Anterior cingulate cortex (tissue), 58 donors: ENCODE data around the gene VILL.

Experiments
- DNase-seq, 58 donors: peaks; one replicate each; lab custom pipeline; 2025; lab: John Stamatoyannopoulos, UW

Gene VILL

GRCh38 chr3:37997791-37998370 is 7.3 kb downstream of the VILL start:
- no peak for DNase-seq

- DNase-seq, result no peak
Observed at GRCh38 chr3:37999836-38000235, 9.2 kb downstream of the VILL start.

DNA sequence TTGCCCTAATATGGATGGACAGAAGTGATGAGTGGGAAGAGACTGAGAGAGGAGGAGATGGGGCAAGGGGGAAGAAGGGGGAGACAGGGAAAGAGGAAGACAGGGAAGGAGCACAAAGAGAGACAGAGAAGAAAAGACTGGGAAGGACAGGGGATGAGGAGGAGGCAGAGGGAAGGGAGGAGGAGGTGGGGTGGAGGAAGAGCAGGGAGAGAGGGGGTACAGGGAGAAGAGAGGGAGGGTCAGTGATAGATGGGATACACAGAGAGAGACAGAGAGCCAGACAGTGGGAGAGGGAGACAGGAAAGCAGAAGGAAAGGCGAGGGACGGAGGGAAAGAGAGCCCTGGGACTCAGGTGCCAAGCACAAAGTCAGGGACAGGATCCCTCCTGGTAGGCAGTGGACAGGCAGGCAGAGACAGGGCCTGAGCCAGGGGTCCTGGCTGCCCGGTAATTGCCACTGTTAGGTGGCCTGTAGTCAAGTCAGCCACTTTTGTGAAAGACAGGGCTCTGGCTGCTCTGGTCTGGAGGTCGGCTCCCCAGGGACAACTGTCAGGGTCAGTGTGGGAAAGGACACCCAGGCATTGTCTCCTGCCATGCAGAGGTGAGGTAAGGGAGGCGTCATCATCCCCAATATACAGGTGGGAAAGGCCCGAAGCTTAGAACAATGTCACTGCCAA is 9.8 kb downstream of the VILL start:
- DNase-seq, result no peak

GRCh38 chr3:38000965-38001455 is 10.4 kb downstream of the VILL start:
- peak in 9 of 58 donors; percentile 26 to 67 (median 42) for DNase-seq

- DNase-seq, result no peak
Observed at GRCh38 chr3:38001456-38002081, 11.0 kb downstream of the VILL start.

DNA sequence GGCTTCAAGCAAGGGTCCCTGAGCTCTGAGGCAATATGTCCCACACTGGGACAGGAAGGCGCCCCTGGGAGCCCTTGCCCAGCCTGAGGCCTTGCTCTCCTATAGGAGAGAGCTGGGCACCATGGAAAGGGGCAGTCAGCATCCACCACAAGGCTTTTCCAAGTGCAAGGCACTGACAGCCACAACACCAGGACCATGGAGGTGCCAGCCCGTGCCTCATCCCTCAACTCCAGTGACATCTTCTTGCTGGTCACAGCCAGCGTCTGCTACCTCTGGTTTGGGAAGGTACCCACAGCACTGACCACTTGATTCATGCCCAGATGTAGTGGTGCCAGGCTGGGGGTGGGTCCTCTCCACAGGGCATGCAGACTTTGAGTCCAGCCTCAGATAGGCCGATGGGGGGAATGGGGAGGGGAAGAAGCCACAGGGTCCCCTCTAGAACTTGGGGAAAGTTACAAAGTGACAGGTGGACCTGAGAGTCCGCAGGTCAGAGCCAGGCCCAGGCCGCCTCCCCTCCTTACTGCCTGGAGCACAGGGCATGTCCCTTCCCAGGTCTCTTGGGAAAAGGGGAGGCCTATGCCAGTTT is 11.8 kb downstream of the VILL start:
- no peak for DNase-seq

DNA sequence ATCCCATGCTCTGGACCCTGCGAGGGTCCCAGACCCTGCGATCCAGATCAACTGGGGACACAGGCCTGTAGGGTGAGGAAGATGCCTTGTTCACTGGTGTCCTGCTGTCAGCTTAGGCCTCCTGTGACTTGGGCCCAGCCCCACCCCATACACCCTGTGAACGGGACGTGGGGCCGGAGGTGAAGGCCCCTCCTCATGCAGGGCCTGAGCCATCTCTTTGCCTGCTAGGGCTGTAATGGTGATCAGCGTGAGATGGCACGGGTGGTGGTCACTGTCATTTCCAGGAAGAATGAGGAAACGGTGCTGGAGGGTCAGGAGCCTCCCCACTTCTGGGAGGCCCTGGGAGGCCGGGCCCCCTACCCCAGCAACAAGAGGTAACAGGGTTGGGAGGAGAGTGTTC is 12.4 kb downstream of the VILL start:
- DNase-seq, result no peak

- DNase-seq, result peak in 56 of 58 donors; percentile 18 to 80 (median 63)
Observed at GRCh38 chr3:38003371-38003816, 12.8 kb downstream of the VILL start.

- DNase-seq, result peak in 9 of 58 donors; percentile 15 to 73 (median 55)
Observed at GRCh38 chr3:38003817-38004414, 13.3 kb downstream of the VILL start.

GRCh38 chr3:38004415-38005075 is 14.0 kb downstream of the VILL start:
- DNase-seq, result peak in 56 of 58 donors; percentile 40 to 94 (median 74)

DNA sequence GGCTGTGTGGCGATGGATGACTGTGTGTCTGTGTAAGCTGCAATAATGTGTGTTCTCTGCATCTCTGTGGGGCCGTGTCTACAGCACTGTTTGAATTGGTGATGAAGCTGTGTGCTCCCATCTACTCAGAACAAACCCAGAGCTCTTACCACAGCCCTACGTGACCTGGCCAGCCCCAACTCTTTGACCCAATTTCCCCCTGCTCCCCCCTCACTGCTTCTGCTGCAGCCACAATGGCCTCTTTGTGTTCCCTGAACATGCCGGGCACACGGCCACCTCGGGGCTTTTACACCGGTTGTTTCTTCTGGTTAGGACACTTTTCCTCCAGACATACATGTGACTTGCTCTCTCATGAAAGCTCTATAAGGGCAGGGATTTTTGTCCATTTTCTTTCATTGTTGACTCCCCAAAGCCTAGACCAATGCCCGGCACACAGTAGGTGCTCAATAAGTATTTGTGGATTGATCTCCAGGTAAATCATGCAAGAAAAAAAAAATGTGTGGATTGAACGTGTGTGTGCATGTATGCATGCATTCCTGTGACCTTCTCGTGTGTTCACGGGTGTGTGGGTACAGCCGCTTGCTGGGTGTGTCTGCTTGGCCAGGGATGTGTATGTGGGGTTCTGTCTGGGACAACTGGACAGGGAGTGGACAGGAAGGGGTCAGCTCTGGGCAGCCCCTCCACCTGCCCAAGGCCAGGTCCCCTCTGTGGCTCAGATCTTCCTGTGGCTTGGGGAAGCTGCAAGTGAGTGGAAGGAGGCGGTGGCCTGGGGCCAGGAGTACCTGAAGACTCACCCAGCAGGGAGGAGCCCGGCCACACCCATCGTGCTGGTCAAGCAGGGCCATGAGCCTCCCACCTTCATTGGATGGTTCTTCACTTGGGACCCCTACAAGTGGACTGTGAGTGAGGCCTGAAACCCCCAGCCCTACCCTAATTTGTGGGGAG is 14.8 kb downstream of the VILL start:
- peak; percentile 37 to 96 (median 86) for DNase-seq

- no peak for DNase-seq
Observed at GRCh38 chr3:38006031-38006430, 15.4 kb downstream of the VILL start.

- DNase-seq, result no peak
Observed at GRCh38 chr3:38006445-38006995, 15.9 kb downstream of the VILL start.

DNA sequence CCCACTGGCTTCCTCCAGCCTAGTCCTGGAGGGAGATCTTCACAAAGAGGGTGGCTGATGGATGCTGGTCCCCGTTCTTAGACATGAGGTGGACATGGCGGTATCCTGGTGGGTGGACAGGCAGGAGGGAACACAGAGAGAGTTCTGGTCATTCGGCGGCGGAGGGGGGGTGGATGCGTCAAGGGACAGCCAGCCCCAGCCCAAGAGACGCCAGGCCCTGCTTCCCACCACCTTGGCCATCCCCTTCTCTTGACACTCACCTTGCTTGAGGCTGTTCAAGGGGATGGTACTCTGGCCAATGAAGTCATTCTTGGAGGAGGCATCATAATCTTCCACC is 17.1 kb downstream of the VILL start:
- DNase-seq, result no peak

DNA sequence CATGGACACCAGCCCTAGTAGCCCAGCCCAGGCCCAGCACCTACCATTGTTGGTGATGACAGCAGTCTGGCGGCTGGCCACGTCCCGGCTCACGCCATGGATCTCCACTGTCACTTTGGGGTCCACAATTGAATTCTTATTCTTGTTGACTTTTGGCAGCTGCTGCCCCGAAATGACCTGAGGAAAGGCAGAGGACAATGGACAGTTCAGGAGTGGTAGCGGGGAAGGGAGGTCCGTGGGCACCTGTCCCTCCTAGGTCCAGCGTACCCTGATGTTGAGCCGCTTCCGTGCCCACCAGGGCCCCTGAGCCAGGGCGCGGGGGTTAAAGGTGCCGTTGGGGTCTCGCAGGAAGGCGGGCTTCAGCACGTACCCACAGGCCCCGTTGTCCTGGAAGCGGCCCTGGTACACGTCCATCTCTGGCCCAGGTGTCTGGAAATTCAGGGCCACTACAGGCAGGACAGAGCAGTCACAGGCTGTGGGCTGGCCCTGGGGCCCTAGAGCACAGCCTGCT is 17.7 kb downstream of the VILL start:
- no peak for DNase-seq

GRCh38 chr3:38008971-38009580 is 18.5 kb downstream of the VILL start:
- DNase-seq, result no peak

DNA sequence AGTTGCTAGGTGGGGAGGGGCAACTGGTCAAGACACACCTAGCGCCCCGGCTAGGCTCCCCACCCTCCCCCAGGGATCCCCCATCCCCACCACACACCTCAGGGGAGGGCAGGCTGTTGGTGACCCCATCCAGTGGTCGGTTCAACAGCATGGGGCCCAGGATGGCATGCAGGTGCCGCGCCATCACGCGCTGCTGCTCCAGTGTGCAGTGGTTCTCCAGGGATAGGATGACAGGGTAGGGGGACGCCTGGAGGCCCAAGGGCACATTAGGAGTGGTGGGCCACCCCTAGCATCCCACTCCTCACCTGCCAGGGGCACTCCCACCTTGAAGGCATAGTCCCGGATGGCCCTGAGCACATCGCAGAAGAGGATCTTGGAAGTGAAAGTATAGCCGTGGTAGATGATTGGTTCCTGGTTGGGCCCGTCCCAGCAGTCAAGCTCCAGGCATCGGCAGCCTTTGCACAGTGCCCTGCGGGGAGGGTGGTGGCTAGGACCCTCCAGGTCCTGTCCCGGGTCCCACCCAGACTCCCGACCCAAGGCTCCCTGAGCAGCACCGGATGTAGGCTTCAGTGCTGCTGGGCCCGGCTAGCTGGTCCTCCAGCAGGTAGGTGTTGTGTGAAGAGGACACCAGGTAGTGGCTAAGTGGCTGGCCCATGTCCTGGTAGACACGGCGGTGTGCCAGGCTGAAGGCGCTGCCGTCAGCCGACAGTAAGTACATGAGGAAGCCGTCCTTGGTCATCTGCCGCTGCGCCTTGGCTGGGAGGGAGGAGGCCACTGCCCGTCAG is 19.4 kb downstream of the VILL start:
- no peak for DNase-seq

DNA sequence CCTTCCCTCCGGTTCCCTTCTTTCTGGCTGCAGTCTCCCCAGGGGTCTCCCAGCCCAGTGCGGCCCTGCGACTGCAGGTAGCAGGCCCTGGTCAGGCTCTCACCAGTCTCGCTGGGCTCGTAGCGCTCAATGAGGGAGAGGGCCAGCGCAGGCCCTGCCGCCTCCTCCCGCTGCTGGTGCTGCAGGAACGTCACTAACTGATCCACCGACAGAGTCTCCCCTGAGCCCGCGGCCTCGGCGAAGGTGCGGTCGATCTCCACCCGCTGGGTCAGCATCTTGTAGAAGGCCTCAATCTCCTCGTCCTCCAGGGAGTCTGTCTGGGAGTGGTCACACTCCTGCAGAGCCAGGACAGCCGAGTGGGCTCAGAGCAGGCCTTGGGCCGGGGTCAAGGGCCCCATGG is 20.5 kb downstream of the VILL start:
- no peak for DNase-seq
